Parathyroid adenoma (tissue), 2 donors: ENCODE results near the gene CBLIF.

Experiments used
- H2AFZ ChIP-seq: fragments of 300-600 bp; sonication (generic); one replicate; pipeline ENCODE4 v1.7.0; 2017; ENCODE audit warnings: antibody characterized with exemption, mild to moderate bottlenecking
- H3K27ac ChIP-seq: fragments of 300-600 bp; sonication (generic); one replicate; pipeline ENCODE4 v1.7.0; 2017
- H3K27me3 ChIP-seq: fragments of 300-600 bp; sonication (generic); one replicate; pipeline ENCODE4 v1.7.0; 2017; ENCODE audit warnings: low read length; ENCODE audit not compliant: control insufficient read depth, insufficient read depth
- H3K36me3 ChIP-seq: fragments of 300-600 bp; sonication (generic); one replicate; pipeline ENCODE4 v1.7.0; 2017; ENCODE audit warnings: low read length; ENCODE audit not compliant: control insufficient read depth, insufficient read depth
- H3K4me1 ChIP-seq: fragments of 300-600 bp; sonication (generic); one replicate; pipeline ENCODE4 v1.7.0; 2017; ENCODE audit warnings: control low read depth
- H3K4me2 ChIP-seq: fragments of 300-600 bp; sonication (generic); one replicate; pipeline ENCODE4 v1.7.0; 2017; ENCODE audit warnings: low read length
- H3K4me3 ChIP-seq: fragments of 300-600 bp; sonication (generic); one replicate; pipeline ENCODE4 v1.7.0; 2017; ENCODE audit warnings: low read depth, low read length
- H3K79me2 ChIP-seq: fragments of 300-600 bp; sonication (generic); one replicate; pipeline ENCODE4 v1.7.0; 2017; ENCODE audit warnings: control low read depth
- H3K9ac ChIP-seq: fragments of 300-600 bp; sonication (generic); one replicate; pipeline ENCODE4 v1.7.0; 2017; ENCODE audit warnings: mild to moderate bottlenecking
- H3K9me3 ChIP-seq: fragments of 300-600 bp; sonication (generic); one replicate; pipeline ENCODE4 v1.7.0; 2017; ENCODE audit warnings: low read length; ENCODE audit not compliant: control insufficient read depth
- TF ChIP-seq, protein P1 (sequence below): fragments of 300-600 bp; sonication (generic); IDR thresholded peaks from one replicate; pipeline ENCODE4 v1.7.0; 2017; ENCODE audit warnings: antibody characterized with exemption, mild to moderate bottlenecking
- donor health status: primary hyperparathyroidism.

Gene CBLIF

DNA sequence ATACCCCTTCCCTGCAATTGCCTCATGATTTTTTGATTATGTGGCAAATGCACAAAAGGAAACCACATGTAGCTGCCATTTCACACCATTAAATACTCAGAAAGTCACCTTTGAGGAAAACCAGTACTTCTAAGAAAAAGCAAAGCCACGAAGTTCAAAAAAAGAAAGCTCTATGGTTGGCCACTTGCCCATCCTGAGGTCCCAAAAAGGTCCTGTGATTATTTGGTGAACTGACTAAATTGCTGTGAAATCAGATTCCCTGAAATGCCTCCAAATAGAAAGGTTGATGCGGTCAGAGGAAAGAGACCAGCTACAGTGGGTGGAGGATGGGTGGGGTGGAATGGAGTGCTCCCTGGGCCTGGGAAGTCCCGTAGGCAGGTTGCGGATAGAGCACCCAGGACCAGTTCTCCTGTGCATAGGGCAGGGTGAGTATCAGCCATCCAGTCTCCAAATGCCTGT, 61.6 kb downstream of the CBLIF start:
- Histone ChIP-seq H3K9ac (no peak overlapping the region), H3K4me3 (no peak overlapping the region), H3K4me2 (no peak overlapping the region), H3K27ac (no peak overlapping the region), H3K4me1 (no peaks in the 10 kb centered on the region), H3K9me3 (no peaks in the 10 kb centered on the region), H2AFZ (no peak overlapping the region), H3K27me3 (no peaks in the 10 kb centered on the region), H3K36me3 (no peaks in the 10 kb centered on the region), H3K79me2 (no peaks in the 10 kb centered on the region)
- TF ChIP-seq, protein P1, sequence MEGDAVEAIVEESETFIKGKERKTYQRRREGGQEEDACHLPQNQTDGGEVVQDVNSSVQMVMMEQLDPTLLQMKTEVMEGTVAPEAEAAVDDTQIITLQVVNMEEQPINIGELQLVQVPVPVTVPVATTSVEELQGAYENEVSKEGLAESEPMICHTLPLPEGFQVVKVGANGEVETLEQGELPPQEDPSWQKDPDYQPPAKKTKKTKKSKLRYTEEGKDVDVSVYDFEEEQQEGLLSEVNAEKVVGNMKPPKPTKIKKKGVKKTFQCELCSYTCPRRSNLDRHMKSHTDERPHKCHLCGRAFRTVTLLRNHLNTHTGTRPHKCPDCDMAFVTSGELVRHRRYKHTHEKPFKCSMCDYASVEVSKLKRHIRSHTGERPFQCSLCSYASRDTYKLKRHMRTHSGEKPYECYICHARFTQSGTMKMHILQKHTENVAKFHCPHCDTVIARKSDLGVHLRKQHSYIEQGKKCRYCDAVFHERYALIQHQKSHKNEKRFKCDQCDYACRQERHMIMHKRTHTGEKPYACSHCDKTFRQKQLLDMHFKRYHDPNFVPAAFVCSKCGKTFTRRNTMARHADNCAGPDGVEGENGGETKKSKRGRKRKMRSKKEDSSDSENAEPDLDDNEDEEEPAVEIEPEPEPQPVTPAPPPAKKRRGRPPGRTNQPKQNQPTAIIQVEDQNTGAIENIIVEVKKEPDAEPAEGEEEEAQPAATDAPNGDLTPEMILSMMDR, result no peak

DNA sequence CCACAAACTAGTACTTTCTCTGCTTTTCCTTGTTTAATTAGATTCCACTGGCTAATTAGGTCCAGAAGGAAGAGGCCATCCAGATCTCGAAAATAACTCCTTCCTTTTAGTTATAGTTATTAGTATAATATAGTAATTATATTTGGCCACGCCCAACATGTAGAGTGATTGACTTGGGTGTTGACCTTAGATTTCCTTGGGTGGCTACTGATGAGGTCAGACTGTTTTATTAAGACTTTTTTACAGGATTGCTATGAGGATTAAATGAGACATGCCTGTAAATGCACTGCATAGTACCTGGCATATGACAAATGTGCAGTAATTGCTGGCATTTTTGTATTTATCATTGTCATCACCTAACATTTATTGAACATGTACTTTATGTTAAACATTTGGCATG, 63.2 kb downstream of the CBLIF start:
- peaks cover 3% of the 10 kb centered on the region for H3K4me1 ChIP-seq
- H3K9me3 ChIP-seq, result no peaks in the 10 kb centered on the region
- H3K79me2 ChIP-seq, result no peaks in the 10 kb centered on the region
- no peak overlapping the region for H3K9ac ChIP-seq
- H3K27me3 ChIP-seq, result no peaks in the 10 kb centered on the region
- H3K4me2 ChIP-seq, result no peak overlapping the region
- TF ChIP-seq, protein P1, result no peak
- H3K27ac ChIP-seq, result no peak overlapping the region
- H2AFZ ChIP-seq, result no peak overlapping the region
- no peak overlapping the region for H3K4me3 ChIP-seq
- H3K36me3 ChIP-seq, result no peaks in the 10 kb centered on the region

DNA sequence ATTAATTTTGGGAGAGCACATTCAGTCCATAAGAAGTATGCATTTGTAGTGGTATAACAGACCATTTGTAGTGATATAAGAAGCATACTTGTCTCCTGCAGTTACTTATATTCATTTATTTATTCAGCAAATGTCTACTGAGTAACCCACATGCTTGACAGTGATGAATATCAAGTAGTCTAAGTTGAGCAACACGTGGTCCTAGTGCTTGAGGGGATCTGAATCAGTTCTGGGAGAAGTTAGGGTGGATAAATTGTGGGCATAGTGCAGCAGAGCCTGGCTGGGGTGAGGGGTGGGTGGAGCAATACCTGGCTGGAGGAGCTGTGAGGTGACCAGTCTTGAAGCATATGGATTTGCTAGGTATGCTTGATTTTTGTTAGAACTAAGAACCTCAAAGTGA, 65.8 kb downstream of the CBLIF start:
- Histone ChIP-seq H3K4me2 (no peak overlapping the region), H3K27me3 (no peaks in the 10 kb centered on the region), H3K27ac (no peak overlapping the region), H2AFZ (no peak overlapping the region), H3K36me3 (no peaks in the 10 kb centered on the region), H3K4me3 (no peak overlapping the region), H3K79me2 (no peaks in the 10 kb centered on the region), H3K9me3 (no peaks in the 10 kb centered on the region), H3K4me1 (peaks cover 4% of the 10 kb centered on the region), H3K9ac (no peak overlapping the region)
- TF ChIP-seq, protein P1, result no peak
